Suprapubic skin (tissue), 3 donors: ENCODE measurements around the gene SLC26A8.

Experiments used
- POLR2A ChIP-seq, 2 donors: fragments of 450-650 bp; IDR thresholded peaks; one replicate each; pipeline ENCODE4 v1.6.1; 2017; ENCODE audit warnings: antibody characterized with exemption in 2 of 2, mild to moderate bottlenecking in 2 of 2, moderate library complexity in 2 of 2
- TF ChIP-seq, protein P1 (sequence below), 2 donors: fragments of 200-600 bp in 1 of 2; fragments of 450-650 bp in 1 of 2; sonication (generic) in 1 of 2; IDR thresholded peaks; one replicate each; pipeline ENCODE4 v1.5.1; 2016 to 2019; ENCODE audit warnings: antibody characterized with exemption in 2 of 2, mild to moderate bottlenecking in 1 of 2, moderate library complexity in 1 of 2

DNA sequence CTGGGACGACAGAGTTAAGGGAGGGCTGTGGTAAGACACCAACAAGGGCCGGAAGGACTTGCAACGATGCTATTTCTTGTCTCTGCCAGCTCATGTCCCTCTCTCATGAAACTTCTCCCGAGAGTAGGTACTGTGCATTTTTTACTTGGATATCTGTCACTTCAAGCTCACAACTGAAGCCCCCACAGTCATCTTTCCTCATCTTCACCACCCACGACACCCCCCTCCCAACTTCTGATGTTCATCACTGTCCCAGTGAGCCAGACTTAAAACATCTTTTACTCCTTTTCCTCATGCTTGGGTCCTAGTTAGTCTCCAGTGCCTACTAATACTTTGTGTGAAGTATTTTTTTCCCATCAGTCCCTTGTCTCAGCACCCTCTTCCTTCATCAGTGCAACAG is 68.9 kb downstream of the SLC26A8 start:
- TF ChIP-seq, protein P1, sequence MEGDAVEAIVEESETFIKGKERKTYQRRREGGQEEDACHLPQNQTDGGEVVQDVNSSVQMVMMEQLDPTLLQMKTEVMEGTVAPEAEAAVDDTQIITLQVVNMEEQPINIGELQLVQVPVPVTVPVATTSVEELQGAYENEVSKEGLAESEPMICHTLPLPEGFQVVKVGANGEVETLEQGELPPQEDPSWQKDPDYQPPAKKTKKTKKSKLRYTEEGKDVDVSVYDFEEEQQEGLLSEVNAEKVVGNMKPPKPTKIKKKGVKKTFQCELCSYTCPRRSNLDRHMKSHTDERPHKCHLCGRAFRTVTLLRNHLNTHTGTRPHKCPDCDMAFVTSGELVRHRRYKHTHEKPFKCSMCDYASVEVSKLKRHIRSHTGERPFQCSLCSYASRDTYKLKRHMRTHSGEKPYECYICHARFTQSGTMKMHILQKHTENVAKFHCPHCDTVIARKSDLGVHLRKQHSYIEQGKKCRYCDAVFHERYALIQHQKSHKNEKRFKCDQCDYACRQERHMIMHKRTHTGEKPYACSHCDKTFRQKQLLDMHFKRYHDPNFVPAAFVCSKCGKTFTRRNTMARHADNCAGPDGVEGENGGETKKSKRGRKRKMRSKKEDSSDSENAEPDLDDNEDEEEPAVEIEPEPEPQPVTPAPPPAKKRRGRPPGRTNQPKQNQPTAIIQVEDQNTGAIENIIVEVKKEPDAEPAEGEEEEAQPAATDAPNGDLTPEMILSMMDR (IDR thresholded peaks at IDR 0.05), result no peak
- no peak for TF ChIP-seq POLR2A (IDR thresholded peaks at IDR 0.05)
